ENCODE measurements around the gene PPM1N. TPM values are rescaled to one million over a fixed set of nuclear protein-coding genes. Genes with fewer than 3 reads are reported as not detected.
A peak's percentile ranks its signal among the peaks of the same experiment; 100 is the strongest.

Gene PPM1N
- total RNA-seq, 1 donor from 2014 or later = 0.62 TPM

DNA sequence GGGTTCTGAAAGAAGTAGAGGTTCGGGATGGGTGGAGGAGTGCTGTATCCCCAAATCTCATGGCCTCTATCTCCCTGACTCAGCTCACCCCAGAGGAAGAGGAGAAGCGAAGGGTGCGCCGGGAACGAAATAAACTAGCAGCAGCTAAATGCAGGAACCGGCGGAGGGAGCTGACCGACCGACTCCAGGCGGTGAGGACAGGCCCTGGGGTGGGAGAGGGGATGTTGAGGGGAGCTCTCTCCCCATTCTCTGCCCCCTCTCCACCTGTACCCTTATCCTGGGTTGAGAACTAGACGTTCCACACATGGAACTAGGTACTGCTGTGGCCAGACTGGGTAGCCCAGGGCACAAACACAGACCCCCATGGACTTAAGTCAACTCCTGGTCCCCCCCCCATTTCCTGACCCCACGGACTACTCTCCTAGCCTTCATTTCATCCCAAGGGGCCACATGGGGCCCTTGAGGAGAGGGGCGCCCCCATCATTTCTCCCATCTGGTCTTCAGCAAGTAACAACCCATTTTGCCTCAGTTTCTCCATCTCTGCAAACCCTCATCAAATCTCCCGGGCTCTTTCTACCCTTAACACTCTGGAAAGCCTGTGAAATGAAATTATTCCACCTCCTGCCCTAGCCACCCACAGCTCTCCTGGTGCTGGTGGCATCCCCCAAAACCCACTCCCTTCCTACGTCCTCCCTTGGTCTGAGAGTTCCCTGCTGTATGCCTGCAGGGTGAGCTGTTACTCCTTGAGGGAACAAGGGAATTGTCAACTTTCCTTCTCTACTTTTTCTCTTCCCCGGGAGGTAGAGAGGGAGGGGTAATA lies 26.9 kb upstream of the PPM1N start:
- Mint-ChIP-seq H3K36me3 (ENCODE audit: unreplicated experiment) (peaks cover 16% of the 10 kb centered on the region), H3K27ac (ENCODE audit: unreplicated experiment) (peak overlapping the region; percentile 18), H3K9me3 (ENCODE audit: unreplicated experiment) (no peaks in the 10 kb centered on the region), H3K4me3 (ENCODE audit: unreplicated experiment) (peak overlapping the region; percentile 92), H3K4me1 (ENCODE audit: unreplicated experiment) (peaks cover 23% of the 10 kb centered on the region), H3K27me3 (ENCODE audit: unreplicated experiment) (no peaks in the 10 kb centered on the region)
- TF ChIP-seq, protein P1, sequence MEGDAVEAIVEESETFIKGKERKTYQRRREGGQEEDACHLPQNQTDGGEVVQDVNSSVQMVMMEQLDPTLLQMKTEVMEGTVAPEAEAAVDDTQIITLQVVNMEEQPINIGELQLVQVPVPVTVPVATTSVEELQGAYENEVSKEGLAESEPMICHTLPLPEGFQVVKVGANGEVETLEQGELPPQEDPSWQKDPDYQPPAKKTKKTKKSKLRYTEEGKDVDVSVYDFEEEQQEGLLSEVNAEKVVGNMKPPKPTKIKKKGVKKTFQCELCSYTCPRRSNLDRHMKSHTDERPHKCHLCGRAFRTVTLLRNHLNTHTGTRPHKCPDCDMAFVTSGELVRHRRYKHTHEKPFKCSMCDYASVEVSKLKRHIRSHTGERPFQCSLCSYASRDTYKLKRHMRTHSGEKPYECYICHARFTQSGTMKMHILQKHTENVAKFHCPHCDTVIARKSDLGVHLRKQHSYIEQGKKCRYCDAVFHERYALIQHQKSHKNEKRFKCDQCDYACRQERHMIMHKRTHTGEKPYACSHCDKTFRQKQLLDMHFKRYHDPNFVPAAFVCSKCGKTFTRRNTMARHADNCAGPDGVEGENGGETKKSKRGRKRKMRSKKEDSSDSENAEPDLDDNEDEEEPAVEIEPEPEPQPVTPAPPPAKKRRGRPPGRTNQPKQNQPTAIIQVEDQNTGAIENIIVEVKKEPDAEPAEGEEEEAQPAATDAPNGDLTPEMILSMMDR (IDR thresholded peaks at IDR 0.05) = no peak
- DNase-seq (ENCODE audit: extremely low spot score, unreplicated experiment) = no peak

DNA sequence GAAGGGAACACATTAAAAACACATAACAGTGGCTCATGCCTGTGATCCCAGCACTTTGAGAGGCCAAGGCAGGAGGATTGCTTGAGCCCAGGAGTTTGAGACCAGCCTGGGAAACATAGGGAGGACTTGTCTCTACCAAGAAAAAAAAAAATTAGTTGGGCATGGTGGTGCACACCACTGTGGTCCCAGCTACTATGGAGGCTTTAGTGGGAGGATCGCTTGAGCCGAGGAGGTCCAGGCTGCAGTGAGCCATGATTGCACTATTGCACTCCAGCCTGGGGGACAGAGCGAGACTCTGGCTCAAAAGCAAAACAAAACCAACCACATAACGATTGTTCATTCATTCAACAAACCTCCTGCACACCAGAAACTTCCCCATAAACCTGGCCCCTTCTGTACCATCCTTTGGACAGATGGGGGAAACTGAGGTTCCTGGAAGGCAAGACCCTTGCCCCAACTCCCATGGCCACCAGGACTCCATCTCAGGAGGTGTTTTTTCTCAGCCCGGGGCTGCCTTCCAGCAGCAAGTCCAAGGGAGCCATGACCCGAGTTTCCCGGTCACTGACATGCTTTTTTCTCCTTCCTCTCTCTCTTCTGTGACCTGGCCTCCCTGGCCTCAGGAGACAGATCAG lies 26.2 kb upstream of the PPM1N start:
- H3K9me3 Mint-ChIP-seq (ENCODE audit: unreplicated experiment) = no peaks in the 10 kb centered on the region
- no peaks in the 10 kb centered on the region for H3K27me3 Mint-ChIP-seq (ENCODE audit: unreplicated experiment)
- TF ChIP-seq, protein P1 (IDR thresholded peaks at IDR 0.05) = no peak
- peak overlapping the region; percentile 47 for H3K4me3 Mint-ChIP-seq (ENCODE audit: unreplicated experiment)
- H3K27ac Mint-ChIP-seq (ENCODE audit: unreplicated experiment) = peak overlapping the region; percentile 18
- DNase-seq (ENCODE audit: extremely low spot score, unreplicated experiment) = no peak
- H3K36me3 Mint-ChIP-seq (ENCODE audit: unreplicated experiment) = peaks cover 16% of the 10 kb centered on the region
- peaks cover 24% of the 10 kb centered on the region for H3K4me1 Mint-ChIP-seq (ENCODE audit: unreplicated experiment)

DNA sequence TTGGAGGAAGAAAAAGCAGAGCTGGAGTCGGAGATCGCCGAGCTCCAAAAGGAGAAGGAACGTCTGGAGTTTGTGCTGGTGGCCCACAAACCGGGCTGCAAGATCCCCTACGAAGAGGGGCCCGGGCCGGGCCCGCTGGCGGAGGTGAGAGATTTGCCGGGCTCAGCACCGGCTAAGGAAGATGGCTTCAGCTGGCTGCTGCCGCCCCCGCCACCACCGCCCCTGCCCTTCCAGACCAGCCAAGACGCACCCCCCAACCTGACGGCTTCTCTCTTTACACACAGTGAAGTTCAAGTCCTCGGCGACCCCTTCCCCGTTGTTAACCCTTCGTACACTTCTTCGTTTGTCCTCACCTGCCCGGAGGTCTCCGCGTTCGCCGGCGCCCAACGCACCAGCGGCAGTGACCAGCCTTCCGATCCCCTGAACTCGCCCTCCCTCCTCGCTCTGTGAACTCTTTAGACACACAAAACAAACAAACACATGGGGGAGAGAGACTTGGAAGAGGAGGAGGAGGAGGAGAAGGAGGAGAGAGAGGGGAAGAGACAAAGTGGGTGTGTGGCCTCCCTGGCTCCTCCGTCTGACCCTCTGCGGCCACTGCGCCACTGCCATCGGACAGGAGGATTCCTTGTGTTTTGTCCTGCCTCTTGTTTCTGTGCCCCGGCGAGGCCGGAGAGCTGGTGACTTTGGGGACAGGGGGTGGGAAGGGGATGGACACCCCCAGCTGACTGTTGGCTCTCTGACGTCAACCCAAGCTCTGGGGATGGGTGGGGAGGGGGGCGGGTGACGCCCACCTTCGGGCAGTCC lies 25.5 kb upstream of the PPM1N start:
- Mint-ChIP-seq H3K27ac (ENCODE audit: unreplicated experiment) (peak overlapping the region; percentile 65), H3K4me3 (ENCODE audit: unreplicated experiment) (no peak overlapping the region), H3K9me3 (ENCODE audit: unreplicated experiment) (no peaks in the 10 kb centered on the region), H3K36me3 (ENCODE audit: unreplicated experiment) (peaks cover 16% of the 10 kb centered on the region), H3K4me1 (ENCODE audit: unreplicated experiment) (peaks cover 26% of the 10 kb centered on the region), H3K27me3 (ENCODE audit: unreplicated experiment) (no peaks in the 10 kb centered on the region)
- DNase-seq (ENCODE audit: extremely low spot score, unreplicated experiment) = no peak
- TF ChIP-seq, protein P1 (IDR thresholded peaks at IDR 0.05) = no peak

DNA sequence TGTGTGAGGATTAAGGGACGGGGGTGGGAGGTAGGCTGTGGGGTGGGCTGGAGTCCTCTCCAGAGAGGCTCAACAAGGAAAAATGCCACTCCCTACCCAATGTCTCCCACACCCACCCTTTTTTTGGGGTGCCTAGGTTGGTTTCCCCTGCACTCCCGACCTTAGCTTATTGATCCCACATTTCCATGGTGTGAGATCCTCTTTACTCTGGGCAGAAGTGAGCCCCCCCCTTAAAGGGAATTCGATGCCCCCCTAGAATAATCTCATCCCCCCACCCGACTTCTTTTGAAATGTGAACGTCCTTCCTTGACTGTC lies 24.9 kb upstream of the PPM1N start:
- no peaks in the 10 kb centered on the region for H3K27me3 Mint-ChIP-seq (ENCODE audit: unreplicated experiment)
- H3K4me3 Mint-ChIP-seq (ENCODE audit: unreplicated experiment) = no peak overlapping the region
- TF ChIP-seq, protein P1 (IDR thresholded peaks at IDR 0.05) = no peak
- H3K4me1 Mint-ChIP-seq (ENCODE audit: unreplicated experiment) = peaks cover 27% of the 10 kb centered on the region
- H3K9me3 Mint-ChIP-seq (ENCODE audit: unreplicated experiment) = no peaks in the 10 kb centered on the region
- H3K27ac Mint-ChIP-seq (ENCODE audit: unreplicated experiment) = no peak overlapping the region
- H3K36me3 Mint-ChIP-seq (ENCODE audit: unreplicated experiment) = peaks cover 16% of the 10 kb centered on the region
- no peak for DNase-seq (ENCODE audit: extremely low spot score, unreplicated experiment)

Data from osteocyte (in vitro differentiated cells).